Stomach (tissue), 4 donors: ENCODE measurements around the gene BMPR2.

Experiments used
- CTCF ChIP-seq, 7 experiments: fragments of 450-650 bp in 4 of 7; fragments of 200-600 bp in 3 of 7; sonication (generic) in 3 of 7; IDR thresholded peaks; one replicate each; pipeline ENCODE4 v1.5.1; 2016 to 2019; ENCODE audit warnings: antibody characterized with exemption in 7 of 7, control low read depth in 2 of 7, mild to moderate bottlenecking in 1 of 7
- EP300 ChIP-seq: sonication (generic); formaldehyde crosslinking; IDR thresholded peaks from one replicate; pipeline ENCODE4 v1.6.1; 2017; ENCODE audit warnings: antibody characterized with exemption
- POLR2A ChIP-seq, 4 donors: fragments of 450-650 bp; IDR thresholded peaks; one replicate each; pipeline ENCODE4 v1.6.1; 2016; ENCODE audit warnings: antibody characterized with exemption in 4 of 4, control low read depth in 2 of 4, mild to moderate bottlenecking in 1 of 4, moderate library complexity in 1 of 4
- POLR2AphosphoS5 ChIP-seq, 3 donors: sonication (generic); formaldehyde crosslinking; IDR thresholded peaks; one replicate each; pipeline ENCODE4 v1.6.1; 2016; ENCODE audit warnings: antibody characterized with exemption in 3 of 3

GRCh38 chr2:202455114-202455513 is 79.0 kb downstream of the BMPR2 start:
- TF ChIP-seq POLR2A (IDR thresholded peaks at IDR 0.05) (no peak), CTCF (IDR thresholded peaks at IDR 0.05) (no peak), POLR2AphosphoS5 (IDR thresholded peaks at IDR 0.05) (no peak), EP300 (no peak)
